ENCODE results near the gene SRD5A3. TPM values are rescaled to one million over a fixed set of nuclear protein-coding genes. Genes with fewer than 3 reads are reported as not detected.
"Not testable (repeated sequence)": the region's sequence is repeated elsewhere in the genome, so short reads cannot be mapped to it uniquely, and the experiment has no call there.

Gene SRD5A3
- total RNA-seq, 2 donors from 2014 or later = 6.7 to 11.5 TPM

GRCh38 chr4:55359397-55359916 lies 13.4 kb downstream of the SRD5A3 start:
- WGBS, 2 donors = 85 to 94% methylated on average over 8 of the region's 8 CpGs
- TF ChIP-seq POLR2A (IDR thresholded peaks at IDR 0.05) (no peak), CTCF (IDR thresholded peaks at IDR 0.05) (no peak)
- no peak for DNase-seq
- intact Hi-C loops (cut with DNase I) = loop anchor here (10.0 kb wide), 1 partner anchor 195 kb away; no protein-coding TSS in a partner anchor
- Histone ChIP-seq H3K27ac (no peak overlapping the region), H3K4me1 (peaks cover 5% of the 10 kb centered on the region), H3K36me3 (replicated peaks in 1 of 2; ENCODE audit: insufficient read depth in 1 of 2, low read depth in 2 of 2) (no peaks in the 10 kb centered on the region), H3K27me3 (no peaks in the 10 kb centered on the region), H3K4me3 (no peak overlapping the region), H3K9me3 (no peaks in the 10 kb centered on the region)
- no peak for ATAC-seq

- intact Hi-C loops (cut with DNase I); H3K27ac ChIP-seq; H3K4me1 ChIP-seq; ATAC-seq; H3K27me3 ChIP-seq; H3K4me3 ChIP-seq; H3K36me3 ChIP-seq (replicated peaks in 1 of 2; ENCODE audit: insufficient read depth in 1 of 2, low read depth in 2 of 2); H3K9me3 ChIP-seq; DNase-seq: not testable (repeated sequence)
- WGBS, 2 donors = 94 to 95% methylated on average over 9 of the region's 9 CpGs
Observed at GRCh38 chr4:55362938-55363337, 16.9 kb downstream of the SRD5A3 start.

GRCh38 chr4:55363691-55364351 lies 17.8 kb downstream of the SRD5A3 start:
- H3K27ac ChIP-seq = no peak overlapping the region
- H3K9me3 ChIP-seq = no peaks in the 10 kb centered on the region
- H3K36me3 ChIP-seq (replicated peaks in 1 of 2; ENCODE audit: insufficient read depth in 1 of 2, low read depth in 2 of 2) = no peaks in the 10 kb centered on the region
- intact Hi-C loops (cut with DNase I) = no loop called here
- 87 to 90% methylated on average over 9 of the region's 9 CpGs for WGBS, 2 donors
- no peak for ATAC-seq
- DNase-seq = no peak
- no peak overlapping the region for H3K4me3 ChIP-seq
- no peaks in the 10 kb centered on the region for H3K4me1 ChIP-seq
- no peaks in the 10 kb centered on the region for H3K27me3 ChIP-seq
- no peak for TF ChIP-seq POLR2A (IDR thresholded peaks at IDR 0.05)
- no peak for TF ChIP-seq CTCF (IDR thresholded peaks at IDR 0.05)

GRCh38 chr4:55364691-55365344 lies 18.8 kb downstream of the SRD5A3 start:
- TF ChIP-seq CTCF (IDR thresholded peaks at IDR 0.05) (no peak), POLR2A (IDR thresholded peaks at IDR 0.05) (no peak)
- no peak for ATAC-seq
- WGBS, 2 donors = 84 to 91% methylated on average over 9 of the region's 9 CpGs
- H3K4me1 ChIP-seq = no peaks in the 10 kb centered on the region
- H3K9me3 ChIP-seq = no peaks in the 10 kb centered on the region
- no peaks in the 10 kb centered on the region for H3K36me3 ChIP-seq (replicated peaks in 1 of 2; ENCODE audit: insufficient read depth in 1 of 2, low read depth in 2 of 2)
- no peak for DNase-seq
- intact Hi-C loops (cut with DNase I) = no loop called here
- no peak overlapping the region for H3K27ac ChIP-seq
- no peak overlapping the region for H3K4me3 ChIP-seq
- H3K27me3 ChIP-seq = no peaks in the 10 kb centered on the region

- H3K36me3 ChIP-seq (replicated peaks in 1 of 2; ENCODE audit: insufficient read depth in 1 of 2, low read depth in 2 of 2) = no peaks in the 10 kb centered on the region
- no peak overlapping the region for H3K27ac ChIP-seq
- TF ChIP-seq CTCF (IDR thresholded peaks at IDR 0.05) (no peak), POLR2A (IDR thresholded peaks at IDR 0.05) (no peak)
- H3K4me1 ChIP-seq = no peaks in the 10 kb centered on the region
- no peak overlapping the region for H3K4me3 ChIP-seq
- no peak for ATAC-seq
- intact Hi-C loops (cut with DNase I) = no loop called here
- H3K27me3 ChIP-seq = no peaks in the 10 kb centered on the region
- DNase-seq = no peak
- H3K9me3 ChIP-seq = no peaks in the 10 kb centered on the region
- WGBS, 2 donors = 91 to 95% methylated on average over 7 of the region's 7 CpGs
Observed at GRCh38 chr4:55365345-55365728, 19.3 kb downstream of the SRD5A3 start.

Measured in body of pancreas (tissue), 4 donors.